Endothelial cell (in vitro differentiated cells): ENCODE data around the gene COL15A1. TPM values are rescaled to one million over a fixed set of nuclear protein-coding genes. Genes with fewer than 3 reads are reported as not detected.

Source experiments
- DNase-seq: peaks from one replicate; pipeline ENCODE4 v3.0.0; 2021; ENCODE audit warnings: low spot score
- H3K27ac Mint-ChIP-seq: one replicate; pipeline ENCODE4 v1.8.0; 2021; ENCODE audit warnings: mixed read lengths, inconsistent platforms; ENCODE audit not compliant: unreplicated experiment
- H3K27me3 Mint-ChIP-seq: one replicate; pipeline ENCODE4 v1.8.0; 2021; ENCODE audit warnings: mild to moderate bottlenecking, moderate library complexity, mixed read lengths, inconsistent platforms; ENCODE audit not compliant: unreplicated experiment
- H3K36me3 Mint-ChIP-seq: one replicate; pipeline ENCODE4 v1.8.0; 2021; ENCODE audit warnings: mild to moderate bottlenecking, low read depth, mixed read lengths, inconsistent platforms; ENCODE audit not compliant: unreplicated experiment
- H3K4me1 Mint-ChIP-seq: one replicate; pipeline ENCODE4 v1.8.0; 2021; ENCODE audit warnings: mild to moderate bottlenecking, mixed read lengths, inconsistent platforms; ENCODE audit not compliant: unreplicated experiment
- H3K4me3 Mint-ChIP-seq: one replicate; pipeline ENCODE4 v1.8.0; 2021; ENCODE audit warnings: mild to moderate bottlenecking, mixed read lengths, inconsistent platforms; ENCODE audit not compliant: unreplicated experiment
- H3K9me3 Mint-ChIP-seq: one replicate; pipeline ENCODE4 v1.8.0; 2021; ENCODE audit warnings: mixed read lengths, inconsistent platforms; ENCODE audit not compliant: unreplicated experiment
- CTCF ChIP-seq: fragments of 200-600 bp; sonication (generic); IDR thresholded peaks from one replicate; pipeline ENCODE4 v1.5.0; 2021; ENCODE audit warnings: antibody characterized with exemption; ENCODE audit not compliant: unreplicated experiment
- total RNA-seq: library from RNA; stranded (reverse); fragmentation: NEBNext Ultra II Directional; extraction: Animal tissue kit (Norgen Biotek cat#: 25700); gene quantifications from one replicate; pipeline ENCODE4 v1.2.1, GENCODE V29; 2021; ENCODE audit not compliant: unreplicated experiment

COL15A1 gene
- total RNA-seq, 1 donor from 2014 or later: 24.0 TPM

GRCh38 chr9:98972716-98973115 lies 29.0 kb downstream of the COL15A1 start:
- Mint-ChIP-seq H3K4me1 (peaks cover 50% of the 10 kb centered on the region), H3K36me3 (peaks cover 8% of the 10 kb centered on the region), H3K27ac (no peak overlapping the region), H3K4me3 (no peak overlapping the region), H3K9me3 (no peaks in the 10 kb centered on the region), H3K27me3 (peaks cover 4% of the 10 kb centered on the region)
- no peak for TF ChIP-seq CTCF
- no peak for DNase-seq

- Mint-ChIP-seq H3K36me3 (peaks cover 8% of the 10 kb centered on the region), H3K9me3 (no peaks in the 10 kb centered on the region), H3K4me1 (peaks cover 55% of the 10 kb centered on the region), H3K4me3 (no peak overlapping the region), H3K27ac (no peak overlapping the region), H3K27me3 (peaks cover 4% of the 10 kb centered on the region)
- DNase-seq: no peak
- TF ChIP-seq CTCF: no peak
Measured at GRCh38 chr9:98973171-98973570, 29.5 kb downstream of the COL15A1 start.

- TF ChIP-seq CTCF: no peak
- peaks cover 56% of the 10 kb centered on the region for H3K4me1 Mint-ChIP-seq
- no peaks in the 10 kb centered on the region for H3K9me3 Mint-ChIP-seq
- no peak overlapping the region for H3K4me3 Mint-ChIP-seq
- no peak overlapping the region for H3K27ac Mint-ChIP-seq
- no peak for DNase-seq
- H3K36me3 Mint-ChIP-seq: peaks cover 4% of the 10 kb centered on the region
- peaks cover 4% of the 10 kb centered on the region for H3K27me3 Mint-ChIP-seq
Measured at GRCh38 chr9:98973576-98973975, 29.9 kb downstream of the COL15A1 start.

GRCh38 chr9:98974106-98974505 lies 30.4 kb downstream of the COL15A1 start:
- no peak for DNase-seq
- Mint-ChIP-seq H3K36me3 (peaks cover 4% of the 10 kb centered on the region), H3K4me3 (no peak overlapping the region), H3K27me3 (peaks cover 4% of the 10 kb centered on the region), H3K4me1 (peaks cover 62% of the 10 kb centered on the region), H3K9me3 (no peaks in the 10 kb centered on the region), H3K27ac (no peak overlapping the region)
- no peak for TF ChIP-seq CTCF

- no peak overlapping the region for H3K4me3 Mint-ChIP-seq
- H3K27ac Mint-ChIP-seq: no peak overlapping the region
- H3K27me3 Mint-ChIP-seq: peaks cover 4% of the 10 kb centered on the region
- no peak for DNase-seq
- peaks cover 65% of the 10 kb centered on the region for H3K4me1 Mint-ChIP-seq
- H3K9me3 Mint-ChIP-seq: no peaks in the 10 kb centered on the region
- peaks cover 4% of the 10 kb centered on the region for H3K36me3 Mint-ChIP-seq
- no peak for TF ChIP-seq CTCF
Measured at GRCh38 chr9:98974554-98974953, 30.8 kb downstream of the COL15A1 start.
